Ovary (tissue), 3 donors: ENCODE data around the gene DVL1.

Experiments
- POLR2A ChIP-seq: fragments of 450-650 bp; IDR thresholded peaks from one replicate; pipeline ENCODE4 v1.6.1; 2017; ENCODE audit warnings: antibody characterized with exemption, mild to moderate bottlenecking, moderate library complexity
- TF ChIP-seq, protein P1 (sequence below), 3 donors: fragments of 450-650 bp in 2 of 3; fragments of 200-600 bp in 1 of 3; IDR thresholded peaks; one replicate each; pipeline versions ENCODE4 v1.5.1 to v1.8.0; 2016 to 2022; ENCODE audit warnings: antibody characterized with exemption in 3 of 3, mild to moderate bottlenecking in 1 of 3
- donor health status: DM: no; HTN: no; CAD: no.

DNA sequence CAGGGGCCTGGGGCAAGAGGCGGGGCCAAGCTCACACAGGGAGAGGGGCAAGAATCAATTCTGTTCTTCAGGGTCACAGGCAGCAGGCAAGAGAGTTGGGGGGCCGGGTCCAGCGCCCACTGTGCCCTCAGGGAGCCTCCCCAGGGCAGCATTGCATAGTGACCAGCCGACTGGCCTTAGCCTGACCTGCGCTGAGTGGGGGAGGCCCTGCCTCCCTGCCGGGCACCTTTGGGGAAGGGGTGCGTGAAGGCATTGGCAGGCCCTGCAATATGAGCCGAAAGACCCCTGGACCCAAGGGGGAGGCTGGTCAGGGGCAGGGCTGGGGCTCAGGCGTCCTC, 56.8 kb downstream of the DVL1 start:
- TF ChIP-seq, protein P1, sequence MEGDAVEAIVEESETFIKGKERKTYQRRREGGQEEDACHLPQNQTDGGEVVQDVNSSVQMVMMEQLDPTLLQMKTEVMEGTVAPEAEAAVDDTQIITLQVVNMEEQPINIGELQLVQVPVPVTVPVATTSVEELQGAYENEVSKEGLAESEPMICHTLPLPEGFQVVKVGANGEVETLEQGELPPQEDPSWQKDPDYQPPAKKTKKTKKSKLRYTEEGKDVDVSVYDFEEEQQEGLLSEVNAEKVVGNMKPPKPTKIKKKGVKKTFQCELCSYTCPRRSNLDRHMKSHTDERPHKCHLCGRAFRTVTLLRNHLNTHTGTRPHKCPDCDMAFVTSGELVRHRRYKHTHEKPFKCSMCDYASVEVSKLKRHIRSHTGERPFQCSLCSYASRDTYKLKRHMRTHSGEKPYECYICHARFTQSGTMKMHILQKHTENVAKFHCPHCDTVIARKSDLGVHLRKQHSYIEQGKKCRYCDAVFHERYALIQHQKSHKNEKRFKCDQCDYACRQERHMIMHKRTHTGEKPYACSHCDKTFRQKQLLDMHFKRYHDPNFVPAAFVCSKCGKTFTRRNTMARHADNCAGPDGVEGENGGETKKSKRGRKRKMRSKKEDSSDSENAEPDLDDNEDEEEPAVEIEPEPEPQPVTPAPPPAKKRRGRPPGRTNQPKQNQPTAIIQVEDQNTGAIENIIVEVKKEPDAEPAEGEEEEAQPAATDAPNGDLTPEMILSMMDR (IDR thresholded peaks at IDR 0.05): no peak
- no peak for TF ChIP-seq POLR2A
